ENCODE results near the gene SLITRK1.

- TF ChIP-seq REST (IDR thresholded peaks at IDR 0.05; ENCODE audit: borderline replicate concordance), result no peak
- TF ChIP-seq REST (CRISPR knock-in tag; IDR thresholded peaks at IDR 0.05; ENCODE audit: low read depth), result no peak
- no peak for TF ChIP-seq NRF1 (conservative IDR thresholded peaks at IDR 0.05 in 1 of 2, IDR thresholded peaks at IDR 0.05 in 1 of 2)
- no peak for TF ChIP-seq PHF20 (IDR thresholded peaks at IDR 0.05; ENCODE audit: partially characterized antibody)
Observed at GRCh38 chr13:83929157-83929556, 46.9 kb upstream of the SLITRK1 start.
